Testis (tissue), 2 donors: Measurements from ENCODE around the gene MYH14.

Experiments used
- POLR2A ChIP-seq: fragments of 450-650 bp; IDR thresholded peaks from one replicate; pipeline ENCODE4 v1.6.1; 2017; ENCODE audit warnings: antibody characterized with exemption, mild to moderate bottlenecking, moderate library complexity
- TF ChIP-seq, protein P1 (sequence below), 3 experiments: fragments of 450-650 bp in 2 of 3; fragments of 200-600 bp in 1 of 3; sonication (generic) in 1 of 3; IDR thresholded peaks; one replicate each; pipeline ENCODE4 v1.5.1; 2016 to 2019; ENCODE audit warnings: antibody characterized with exemption in 3 of 3, mild to moderate bottlenecking in 2 of 3, moderate library complexity in 1 of 3

GRCh38 chr19:50171752-50172151, 31.7 kb upstream of the MYH14 start:
- TF ChIP-seq POLR2A = no peak
- TF ChIP-seq, protein P1, sequence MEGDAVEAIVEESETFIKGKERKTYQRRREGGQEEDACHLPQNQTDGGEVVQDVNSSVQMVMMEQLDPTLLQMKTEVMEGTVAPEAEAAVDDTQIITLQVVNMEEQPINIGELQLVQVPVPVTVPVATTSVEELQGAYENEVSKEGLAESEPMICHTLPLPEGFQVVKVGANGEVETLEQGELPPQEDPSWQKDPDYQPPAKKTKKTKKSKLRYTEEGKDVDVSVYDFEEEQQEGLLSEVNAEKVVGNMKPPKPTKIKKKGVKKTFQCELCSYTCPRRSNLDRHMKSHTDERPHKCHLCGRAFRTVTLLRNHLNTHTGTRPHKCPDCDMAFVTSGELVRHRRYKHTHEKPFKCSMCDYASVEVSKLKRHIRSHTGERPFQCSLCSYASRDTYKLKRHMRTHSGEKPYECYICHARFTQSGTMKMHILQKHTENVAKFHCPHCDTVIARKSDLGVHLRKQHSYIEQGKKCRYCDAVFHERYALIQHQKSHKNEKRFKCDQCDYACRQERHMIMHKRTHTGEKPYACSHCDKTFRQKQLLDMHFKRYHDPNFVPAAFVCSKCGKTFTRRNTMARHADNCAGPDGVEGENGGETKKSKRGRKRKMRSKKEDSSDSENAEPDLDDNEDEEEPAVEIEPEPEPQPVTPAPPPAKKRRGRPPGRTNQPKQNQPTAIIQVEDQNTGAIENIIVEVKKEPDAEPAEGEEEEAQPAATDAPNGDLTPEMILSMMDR (IDR thresholded peaks at IDR 0.05) = no peak
